SK-N-MC (cell line): ENCODE measurements around the gene CHD2.

Experiments used
- EZH2 ChIP-seq: fragments of 200-600 bp; sonication (generic); IDR thresholded peaks from one replicate; pipeline ENCODE4 v1.6.1; 2017; ENCODE audit warnings: antibody characterized with exemption
- POLR2AphosphoS5 ChIP-seq: IDR thresholded peaks from 2 replicates; pipeline ENCODE4 v1.6.1; 2012; ENCODE audit warnings: mild to moderate bottlenecking, low read depth, low read length, borderline replicate concordance

DNA sequence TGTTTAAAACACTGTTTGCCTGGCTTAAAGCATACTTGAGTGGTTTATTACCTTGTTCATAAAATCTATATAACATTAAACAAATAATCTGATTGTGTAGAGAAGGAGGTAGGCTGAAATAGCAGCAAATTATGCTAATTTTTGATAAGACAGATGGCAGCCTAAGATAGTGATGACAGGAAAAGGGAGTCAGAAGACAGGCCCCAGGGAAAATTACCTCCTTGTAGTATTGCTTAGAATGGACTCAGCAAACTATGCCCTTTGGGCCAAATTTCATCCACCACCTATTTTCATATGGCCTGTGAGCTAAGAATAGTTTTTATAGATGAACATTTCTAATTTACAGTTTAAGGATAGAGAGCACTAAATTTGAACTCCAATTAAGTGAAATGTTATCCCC is 37.8 kb downstream of the CHD2 start:
- TF ChIP-seq POLR2AphosphoS5 (no peak), EZH2 (no peak)
